UCSD-AML1 (cell line): ENCODE data around the gene OPA3.
"Not testable (repeated sequence)": the region's sequence is repeated elsewhere in the genome, so short reads cannot be mapped to it uniquely, and the experiment has no call there.

Experiments
- DNase-seq: peaks from one replicate; lab custom pipeline; 2025; ENCODE audit not compliant: unreplicated experiment; lab: John Stamatoyannopoulos, UW

Gene OPA3

DNA sequence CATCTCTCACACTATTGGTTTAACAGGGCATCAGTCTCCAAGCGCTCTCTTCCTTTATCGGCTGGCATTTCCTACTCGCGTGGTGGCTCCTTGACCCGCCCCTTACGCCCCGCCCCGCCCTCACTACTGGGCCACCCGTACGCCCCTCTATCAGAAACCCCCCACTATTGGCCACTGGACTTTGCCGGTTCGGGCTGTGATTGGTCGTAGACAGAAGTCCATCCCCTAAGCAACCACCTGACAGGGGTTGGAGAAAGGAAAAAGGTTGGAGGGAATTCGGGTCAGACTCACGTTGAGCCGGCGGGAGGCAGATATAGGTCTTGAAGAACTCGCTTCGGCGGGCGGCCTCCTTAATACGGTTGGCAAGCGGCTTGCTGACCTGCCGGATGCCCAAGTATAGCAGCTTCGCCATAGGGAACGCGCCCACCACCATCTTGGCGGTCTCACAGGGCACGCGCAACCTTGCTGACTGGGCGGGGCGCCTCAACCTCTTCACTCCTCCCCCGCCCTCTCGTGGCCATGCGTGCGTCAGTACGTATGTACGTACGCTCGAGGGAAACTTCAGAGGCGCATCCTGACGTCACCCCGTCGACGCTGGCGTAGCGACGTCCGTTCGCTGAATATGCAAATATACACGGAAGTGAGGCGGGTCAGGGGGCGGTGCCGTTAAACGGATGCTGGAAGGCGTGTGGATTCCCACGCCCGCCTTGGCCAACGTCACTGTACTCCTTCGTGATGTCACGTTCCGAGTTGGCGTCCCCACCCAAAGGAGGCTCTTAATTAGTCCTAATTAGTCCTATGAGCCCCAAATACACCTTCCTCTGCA is at the start of gene OPA3:
Gene OPA3 (minus strand): TSS at position 471 of the 826 bp plus-strand sequence. CDS start 38 bp downstream, at position 433.
- peak; percentile 100 for DNase-seq

DNA sequence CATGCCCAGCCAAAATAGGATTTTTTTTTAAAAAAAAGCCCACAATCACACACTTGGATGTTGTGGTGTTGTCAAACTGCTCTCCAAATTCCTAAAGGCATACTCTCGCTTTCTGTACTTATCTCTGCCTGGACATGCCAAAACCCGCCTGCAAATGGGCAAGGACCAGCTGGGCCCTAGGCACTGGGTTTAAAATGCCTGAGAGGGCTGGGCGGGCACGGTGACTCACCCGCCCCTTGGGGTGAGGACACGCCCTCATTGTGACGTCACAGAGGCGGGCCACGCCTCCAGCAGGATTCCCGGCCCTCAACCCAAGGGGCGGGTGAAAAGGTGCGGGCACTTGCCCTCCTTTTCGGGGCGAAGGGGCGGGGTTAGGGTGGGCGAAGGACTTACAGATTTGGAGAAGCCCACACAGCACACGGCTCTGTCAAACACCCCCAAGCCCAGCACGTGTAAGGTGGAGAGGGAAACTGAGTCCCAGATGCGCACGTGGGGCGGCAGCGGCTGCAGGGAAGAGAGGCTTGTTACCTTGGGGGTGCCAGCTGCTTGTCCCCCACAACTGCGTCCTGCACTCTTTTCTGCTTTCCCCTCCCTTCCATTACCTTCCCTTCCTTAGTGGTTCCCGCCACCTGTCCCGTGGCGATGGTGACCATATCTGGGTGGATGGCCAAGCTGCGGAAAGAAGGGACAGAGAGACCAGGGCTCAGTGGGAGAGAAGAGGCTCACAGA is 48.0 kb upstream of the OPA3 start:
- no peak for DNase-seq

DNA sequence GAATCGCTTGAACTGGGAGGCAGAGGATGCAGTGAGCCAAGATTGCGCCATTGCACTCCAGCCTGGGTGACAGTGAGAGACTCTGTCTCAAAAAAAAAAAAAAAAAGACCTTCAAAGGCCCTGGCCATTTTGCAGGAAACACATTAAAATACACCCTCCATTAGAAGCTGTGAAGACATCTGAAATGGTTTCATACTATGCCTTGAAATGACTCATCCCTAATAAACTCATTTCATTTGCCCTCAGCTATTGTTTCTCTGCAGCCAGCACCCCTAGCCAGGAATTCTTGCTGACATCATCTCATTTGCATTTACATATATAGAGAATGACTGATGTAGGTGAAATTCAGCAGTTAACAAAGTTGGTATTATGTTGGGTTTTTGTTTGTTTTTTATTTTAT is 45.9 kb upstream of the OPA3 start:
- no peak for DNase-seq

DNA sequence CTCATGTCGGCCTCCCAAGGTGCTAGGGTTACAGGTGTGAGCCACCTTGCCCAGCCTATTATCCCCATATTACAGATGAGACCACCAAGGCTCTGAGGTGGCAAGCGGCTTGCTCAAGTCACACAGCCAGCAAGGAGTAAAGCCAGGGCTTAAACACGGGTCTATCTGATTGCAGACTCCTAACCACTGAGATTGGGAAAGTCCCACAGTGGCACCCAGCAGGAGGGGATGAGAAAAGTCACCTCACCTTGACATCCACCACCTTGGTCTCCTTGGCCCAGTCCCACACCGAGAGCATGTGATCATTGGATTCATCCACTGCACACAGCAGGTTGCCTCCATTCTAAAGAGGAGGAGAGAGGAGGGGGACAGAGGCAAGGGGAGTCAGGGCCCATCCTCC is 45.1 kb upstream of the OPA3 start:
- no peak for DNase-seq

DNA sequence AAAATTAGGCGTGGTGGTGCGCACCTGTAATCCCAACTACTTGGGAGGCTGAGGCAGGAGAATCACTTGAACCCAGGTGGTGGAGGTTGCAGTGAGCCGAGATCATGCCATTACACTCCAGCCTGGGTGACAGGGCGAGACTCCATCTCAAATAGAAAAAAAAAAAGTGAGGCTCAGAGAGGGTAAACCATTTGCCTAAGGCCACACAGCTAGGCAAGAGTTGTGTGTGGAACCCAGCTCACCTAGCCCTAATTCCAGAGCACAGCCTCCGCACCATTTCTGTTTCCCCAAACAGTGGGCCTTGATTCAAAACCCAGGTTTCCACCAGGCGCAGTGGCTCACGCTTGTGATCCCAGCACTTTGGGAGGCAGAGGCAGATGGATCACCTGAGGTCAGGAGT is 43.6 kb upstream of the OPA3 start:
- not testable (repeated sequence) for DNase-seq

DNA sequence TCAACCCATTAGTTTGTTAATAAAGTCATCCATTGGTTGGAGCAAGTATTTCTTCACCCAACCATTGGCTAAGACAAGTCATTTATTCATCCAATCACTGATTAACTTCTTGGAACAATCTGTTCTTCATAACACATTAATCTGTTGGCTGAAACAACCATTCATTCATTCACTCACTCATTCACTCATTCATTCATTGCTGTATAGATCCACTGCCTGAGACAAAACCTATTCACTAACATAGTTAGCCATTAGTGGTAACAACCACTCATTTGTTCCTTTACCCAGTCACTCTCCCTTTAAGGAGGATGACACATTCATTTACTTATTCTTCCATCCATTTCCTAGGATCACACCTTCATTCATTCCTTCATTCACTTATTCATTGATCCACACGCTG is 39.4 kb upstream of the OPA3 start:
- DNase-seq = no peak

DNA sequence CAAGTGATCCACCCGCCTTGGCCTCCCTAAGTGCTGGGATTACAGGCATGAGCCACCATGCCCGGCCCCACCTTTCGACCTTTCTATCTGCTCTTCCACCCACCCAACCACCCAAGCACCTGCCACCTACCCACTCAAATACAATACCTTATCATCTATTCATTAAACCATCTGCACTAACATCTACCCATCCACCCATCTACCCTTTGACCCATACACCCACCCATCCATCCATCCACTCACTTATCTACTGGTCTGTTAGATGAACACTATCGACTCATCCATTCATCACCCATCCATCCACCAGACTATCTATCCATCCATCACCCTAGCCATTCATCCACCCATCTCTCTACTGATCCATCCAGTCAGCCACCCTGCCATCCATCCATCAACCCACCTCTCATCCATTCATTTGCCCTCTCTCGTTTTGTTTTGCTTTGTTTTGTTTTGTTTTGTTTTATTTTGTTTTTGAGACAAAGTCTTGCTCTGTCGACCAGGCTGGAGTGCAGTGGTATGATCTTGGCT is 37.4 kb upstream of the OPA3 start:
- DNase-seq = no peak

DNA sequence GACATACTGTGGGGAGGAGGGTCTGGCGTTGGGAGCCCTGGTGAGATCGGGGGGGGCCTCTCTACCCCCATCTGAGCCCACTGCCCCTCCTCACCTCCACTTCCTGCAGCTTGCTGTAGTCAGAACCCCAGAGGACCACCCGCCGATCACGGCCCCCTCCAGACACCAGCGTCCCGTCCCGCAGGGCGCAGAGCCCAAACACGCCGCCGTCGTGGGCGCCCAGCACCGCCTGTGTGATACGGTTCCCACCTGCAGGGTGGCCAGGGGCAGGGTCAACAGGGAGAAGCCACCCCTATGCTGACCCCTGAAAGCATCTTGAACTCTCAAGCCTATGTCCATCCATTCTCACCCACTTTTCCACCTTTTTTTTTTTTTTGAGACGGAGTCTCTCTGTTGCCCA is 36.8 kb upstream of the OPA3 start:
- no peak for DNase-seq

DNA sequence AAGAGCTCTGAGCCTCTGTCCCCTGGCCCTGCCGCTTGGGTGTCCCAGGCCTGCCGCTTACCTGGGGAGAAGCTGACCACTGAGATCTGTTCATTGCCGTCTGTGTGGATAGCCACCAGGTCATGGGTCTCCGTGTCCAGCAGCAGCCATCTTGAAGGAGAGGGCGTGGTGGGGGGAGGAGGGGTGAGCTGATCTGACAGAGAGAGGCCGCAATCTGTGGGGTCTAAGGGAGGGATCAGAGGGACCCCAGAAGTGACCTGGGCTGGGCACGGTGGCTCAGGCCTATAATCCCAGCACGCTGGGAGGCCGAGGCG is 32.1 kb upstream of the OPA3 start:
- DNase-seq = no peak

DNA sequence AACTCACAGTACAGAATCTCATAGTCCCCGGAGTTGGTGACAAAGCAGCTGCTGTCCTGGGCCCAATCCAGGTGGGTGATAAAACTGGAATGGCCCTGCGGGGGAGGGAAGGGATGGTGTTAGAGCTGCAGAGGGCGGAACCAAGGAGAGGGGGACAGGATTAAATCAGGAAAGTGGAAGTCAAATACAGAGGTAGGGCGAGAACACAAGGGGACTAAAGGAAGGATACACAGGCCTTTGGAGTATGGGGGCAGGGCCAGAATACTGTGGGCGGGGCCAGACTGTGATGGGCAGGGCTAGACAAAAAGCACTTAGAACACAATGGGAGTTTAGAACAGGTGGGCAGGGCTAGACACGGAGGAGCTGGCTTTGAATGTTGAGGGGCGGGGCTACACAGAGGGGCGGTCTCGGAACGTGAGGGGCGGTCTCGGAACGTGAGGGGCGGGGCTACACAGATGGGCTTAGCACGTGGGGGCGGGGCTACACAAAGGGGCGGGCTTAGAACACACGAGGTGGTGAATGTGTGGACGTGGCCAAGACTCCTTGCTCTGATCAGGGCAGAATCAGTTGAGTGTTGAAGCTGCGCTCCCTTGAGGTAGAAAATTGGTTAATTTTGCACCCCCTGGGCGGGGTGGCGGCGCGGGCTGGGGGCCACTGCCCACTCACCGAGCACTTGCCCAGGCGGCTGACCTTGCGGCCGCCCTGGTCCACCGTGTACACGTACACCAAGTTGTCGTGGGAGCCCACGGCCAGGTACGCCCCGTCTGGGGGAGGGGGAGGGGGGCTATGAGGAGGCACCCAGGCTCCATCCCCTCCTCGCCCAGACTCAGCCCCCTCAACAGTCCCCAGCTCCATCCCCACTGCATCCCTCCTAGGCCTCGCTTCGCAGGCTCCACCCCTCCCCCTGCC is 31.4 kb upstream of the OPA3 start:
- peak; percentile 91 for DNase-seq

DNA sequence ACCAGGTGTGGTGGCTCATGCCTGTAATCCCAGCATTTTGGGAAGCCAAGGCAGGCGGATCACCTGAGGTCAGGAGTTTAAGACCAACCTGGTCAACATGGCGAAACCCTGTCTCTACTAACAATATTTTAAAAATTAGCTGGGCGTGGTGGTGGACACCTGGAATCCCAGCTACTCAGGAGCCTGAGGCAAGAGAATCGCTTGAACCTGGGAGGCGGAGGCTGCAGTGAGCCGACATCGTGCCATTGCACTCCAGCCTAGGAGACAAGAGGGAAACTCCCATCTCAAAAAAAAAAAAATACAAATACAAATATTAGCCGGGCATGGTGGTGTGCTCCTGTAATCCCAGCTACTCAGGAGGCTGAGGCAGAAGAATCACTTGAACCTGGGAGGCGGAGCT is 30.5 kb upstream of the OPA3 start:
- DNase-seq = not testable (repeated sequence)

DNA sequence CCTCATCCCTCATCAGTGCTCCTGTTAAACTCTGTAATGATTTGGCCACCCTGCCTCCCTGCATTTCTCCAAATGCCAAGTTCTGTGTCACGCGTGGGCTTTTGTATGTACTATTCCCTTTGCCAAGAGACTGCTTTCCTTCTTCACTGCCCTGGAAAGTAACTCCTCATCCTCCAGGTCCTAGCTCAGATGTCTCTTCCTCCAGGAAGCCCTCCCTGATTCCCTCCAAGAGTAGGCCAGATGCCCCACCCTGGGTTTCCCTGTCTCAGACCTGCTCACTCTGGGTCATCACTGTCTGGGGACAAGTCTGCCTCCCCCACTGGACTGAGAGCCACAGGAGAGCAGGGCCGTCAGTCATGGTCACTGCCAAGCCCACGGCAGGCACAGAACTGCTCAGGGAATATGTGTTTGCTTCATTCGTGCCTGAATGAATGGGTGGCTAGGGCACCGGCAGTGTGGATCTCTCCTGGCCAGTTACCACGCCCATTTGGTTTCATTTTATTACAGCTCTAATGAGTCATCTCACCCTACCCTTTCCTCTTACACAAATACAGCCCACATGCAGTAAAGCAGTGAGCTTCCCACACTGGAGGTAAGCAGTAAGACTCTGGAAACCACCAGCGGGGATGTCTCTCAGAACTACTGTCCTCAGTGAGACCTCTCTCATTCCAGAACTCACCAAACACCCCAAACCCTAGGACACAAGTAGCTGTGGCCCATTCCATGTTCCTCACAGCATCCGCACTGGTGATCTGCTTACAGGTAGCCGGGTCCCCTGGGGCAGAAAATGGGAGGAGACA is 29.5 kb upstream of the OPA3 start:
- DNase-seq = no peak

DNA sequence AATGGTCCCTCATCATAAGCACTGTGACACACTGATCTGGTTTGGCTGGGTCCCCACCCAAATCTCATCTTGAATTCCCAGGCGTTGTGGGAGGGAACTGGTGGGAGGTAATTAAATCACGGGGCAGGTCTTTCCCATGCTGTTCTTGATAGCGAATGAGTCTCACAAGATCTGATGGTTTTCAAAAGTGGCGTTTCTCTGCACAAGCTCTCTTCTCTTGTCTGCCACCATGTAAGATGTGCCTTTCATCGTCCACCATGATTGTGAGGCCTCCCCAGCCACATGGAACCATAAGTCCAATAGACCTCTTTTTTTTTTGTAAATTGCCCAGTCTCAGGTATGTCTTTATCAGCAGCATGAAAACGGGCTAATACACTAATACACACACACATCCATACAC is 24.3 kb upstream of the OPA3 start:
- no peak for DNase-seq

DNA sequence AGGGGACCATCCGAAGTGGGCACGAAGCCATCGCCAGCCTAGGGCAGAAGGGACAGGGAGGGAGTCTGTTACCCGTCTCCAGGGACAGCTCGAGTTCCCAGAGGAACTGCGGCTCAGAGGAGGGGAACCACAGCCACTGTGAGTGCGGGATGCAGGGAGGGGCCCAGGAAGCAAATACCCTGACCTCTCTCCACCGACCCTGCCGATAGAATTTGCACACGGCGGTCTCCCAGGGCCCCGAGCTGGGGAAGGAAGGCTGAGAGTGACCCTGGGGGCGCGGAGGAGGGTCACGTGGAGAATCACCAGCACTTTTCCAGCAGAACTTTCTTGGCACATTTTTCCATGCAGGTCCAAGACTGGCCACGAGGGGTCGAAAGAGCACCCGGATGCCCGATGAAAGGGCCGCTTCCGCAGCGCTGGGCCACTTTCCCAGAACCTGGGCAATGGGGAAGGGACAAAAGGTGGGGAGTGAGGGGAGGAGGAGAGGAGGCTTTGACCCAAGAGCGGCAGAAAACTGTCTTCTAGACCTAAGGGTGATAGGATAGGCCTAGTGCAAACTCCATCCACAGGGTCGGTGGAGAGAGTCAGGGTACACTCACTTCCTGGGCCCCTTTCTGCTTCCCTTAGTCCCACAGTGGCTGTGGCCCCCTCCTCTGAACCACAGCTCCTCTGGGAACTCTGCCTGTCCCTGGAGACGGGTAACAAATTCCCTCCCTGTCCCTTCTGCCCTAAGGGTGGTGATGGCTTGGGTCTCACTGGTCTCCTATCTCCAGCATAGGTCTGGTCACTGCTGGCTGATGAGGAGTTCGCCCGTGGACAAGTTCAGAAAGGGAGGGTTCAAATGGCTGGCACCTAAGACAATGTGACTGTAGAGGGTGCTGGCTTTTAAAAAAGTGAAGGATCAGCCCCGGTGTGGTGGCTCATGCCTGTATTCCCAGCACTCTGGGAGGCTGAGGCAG is 22.7 kb upstream of the OPA3 start:
- peak; percentile 74 for DNase-seq

DNA sequence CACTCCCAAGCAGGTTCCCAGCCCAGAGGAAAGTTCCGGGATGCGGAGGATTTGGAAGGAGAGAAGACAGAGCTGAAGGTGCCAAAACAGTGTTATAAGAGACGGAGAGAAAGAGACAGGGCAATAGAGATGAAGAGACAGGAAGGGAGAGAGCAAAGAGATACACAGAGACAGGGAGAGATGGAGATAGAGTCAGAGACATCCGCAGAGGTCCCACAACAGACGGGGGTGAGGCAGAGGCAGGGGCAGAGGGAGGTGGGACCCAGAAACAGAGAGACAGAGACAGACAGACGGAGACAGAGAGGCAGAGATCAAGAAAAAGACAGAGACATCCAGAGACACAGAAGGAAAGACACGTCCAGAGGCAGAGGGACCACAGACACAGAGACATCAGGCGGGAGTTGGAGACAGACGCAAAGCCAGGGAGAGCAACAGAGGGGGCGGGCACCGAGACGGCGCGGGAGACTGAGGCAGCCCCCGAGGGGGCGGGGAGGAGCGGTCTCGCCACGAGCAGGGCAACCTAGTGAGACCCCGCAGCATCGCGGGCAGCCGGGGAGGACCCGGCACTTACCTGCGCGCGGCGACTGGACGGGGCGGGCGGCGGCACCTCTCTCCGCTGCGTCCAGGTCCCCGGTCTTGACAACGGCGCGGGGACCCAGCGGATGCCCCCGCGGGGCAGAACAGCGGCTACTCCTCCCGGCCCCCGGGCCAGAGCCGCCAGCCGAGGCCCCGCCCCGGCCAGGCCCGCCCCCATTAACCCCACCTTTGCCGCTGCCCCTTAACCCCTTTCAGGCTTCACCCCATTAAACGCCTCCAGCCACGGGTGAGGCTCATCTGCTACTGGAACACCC is 17.1 kb upstream of the OPA3 start, which contains the start of gene GPR4:
Gene GPR4 (minus strand): TSS at position 689 of the 851 bp plus-strand sequence. CDS start 10,346 bp downstream, outside the sequence.
- DNase-seq = no peak

DNA sequence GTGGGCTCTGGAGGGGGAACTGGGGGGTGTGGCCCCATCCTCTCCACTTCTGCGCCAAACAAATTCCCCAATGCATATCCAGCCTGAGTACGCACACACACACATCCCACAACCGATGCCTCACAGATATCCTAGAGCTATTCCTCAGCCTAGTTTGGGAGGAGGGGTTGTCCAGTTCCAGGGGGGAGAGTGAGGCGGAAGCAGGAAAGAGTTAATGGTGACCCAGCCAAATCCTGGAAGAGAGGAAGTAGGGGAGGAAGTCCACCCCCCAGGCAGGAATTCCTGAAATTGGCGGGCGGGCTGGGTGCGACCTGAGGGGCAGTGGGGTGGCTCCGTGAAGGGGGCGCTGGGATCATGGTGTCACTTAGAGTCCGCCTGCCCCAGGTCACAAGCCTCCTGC is 16.5 kb upstream of the OPA3 start:
- no peak for DNase-seq

DNA sequence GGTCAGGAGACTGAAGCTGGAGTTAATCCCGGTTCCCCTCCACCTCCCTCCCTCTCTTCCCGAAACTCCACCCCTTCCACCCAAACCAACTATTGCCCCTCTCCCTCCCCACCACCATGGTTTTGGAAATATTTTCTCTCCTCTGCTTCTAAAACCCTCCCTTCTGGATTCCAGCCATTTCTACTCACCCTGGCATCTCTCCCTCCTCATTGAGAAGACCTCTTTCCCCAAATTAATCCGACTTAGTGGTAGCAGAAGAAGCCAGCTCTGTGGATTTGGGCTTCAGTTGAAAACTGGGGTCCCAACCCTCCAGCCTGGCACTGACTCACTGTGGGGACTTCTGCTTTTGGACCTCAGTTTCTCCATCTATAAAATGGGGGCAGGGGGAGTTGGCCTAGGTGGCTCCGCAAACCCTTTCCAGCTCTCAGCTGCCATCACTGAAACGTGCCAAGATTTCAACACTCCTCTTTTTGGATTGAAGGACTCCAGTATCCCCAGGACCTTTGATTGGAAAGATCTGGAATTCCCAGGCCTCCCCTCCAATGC is 15.8 kb upstream of the OPA3 start:
- no peak for DNase-seq

DNA sequence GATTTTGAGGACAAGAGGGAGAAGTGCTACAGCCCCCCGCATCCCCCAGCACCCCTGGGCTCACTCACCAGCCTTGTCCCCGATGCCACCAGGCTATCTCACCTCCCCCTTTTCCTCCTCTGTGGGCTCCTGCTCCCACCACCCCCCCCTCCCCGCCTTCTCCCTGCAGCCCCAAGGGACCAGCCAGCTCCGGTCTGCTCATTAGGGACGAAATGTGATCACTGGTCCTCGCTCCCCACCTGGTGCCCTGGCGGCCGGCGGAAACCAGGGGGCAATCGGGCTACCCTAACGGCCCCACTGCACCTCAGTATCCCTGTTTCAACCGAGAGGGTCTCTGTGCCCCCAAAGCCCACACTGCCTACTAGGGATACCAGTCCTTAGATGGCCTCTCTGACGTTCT is 14.7 kb upstream of the OPA3 start:
- no peak for DNase-seq
